Retinal pigment epithelial cell (primary cell): ENCODE data around the gene DCAF8L1.
A peak's percentile ranks its signal among the peaks of the same experiment; 100 is the strongest.
"Not testable (repeated sequence)": the region's sequence is repeated elsewhere in the genome, so short reads cannot be mapped to it uniquely, and the experiment has no call there.

Source experiments
- DNase-seq: peaks from one replicate; pipeline ENCODE4 v3.0.0-alpha.2; 2010; ENCODE audit warnings: low read depth
- H3K4me3 ChIP-seq: 2 replicates; pipeline ENCODE4 v1.5.1; 2011; ENCODE audit warnings: mild to moderate bottlenecking, low read length, control low read depth, moderate library complexity
- TF ChIP-seq, protein P1 (sequence below): conservative IDR thresholded peaks from 2 replicates; pipeline ENCODE4 v1.5.1; 2011; ENCODE audit warnings: low read depth, low read length, control low read depth, inconsistent platforms

Gene DCAF8L1

DNA sequence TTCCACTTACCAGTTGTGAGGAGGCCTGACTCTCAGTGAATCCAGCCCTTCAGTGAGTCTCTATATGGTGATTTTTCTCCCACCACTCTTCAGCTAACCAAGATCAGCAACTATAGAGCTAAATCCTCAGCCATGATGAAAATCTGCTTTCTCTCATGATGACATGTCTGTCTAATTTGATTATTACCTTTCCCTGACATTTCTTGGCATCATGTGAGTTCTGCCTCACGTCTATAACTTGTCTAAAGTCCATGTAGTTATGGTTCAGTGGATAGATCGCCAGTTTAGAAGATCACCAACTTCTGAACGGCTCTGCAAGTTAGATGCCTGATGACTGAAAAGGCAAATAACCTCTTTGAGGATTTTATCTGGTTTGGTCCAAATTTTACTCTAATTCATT lies 14.9 kb upstream of the DCAF8L1 start:
- H3K4me3 ChIP-seq = no peak overlapping the region
- TF ChIP-seq, protein P1, sequence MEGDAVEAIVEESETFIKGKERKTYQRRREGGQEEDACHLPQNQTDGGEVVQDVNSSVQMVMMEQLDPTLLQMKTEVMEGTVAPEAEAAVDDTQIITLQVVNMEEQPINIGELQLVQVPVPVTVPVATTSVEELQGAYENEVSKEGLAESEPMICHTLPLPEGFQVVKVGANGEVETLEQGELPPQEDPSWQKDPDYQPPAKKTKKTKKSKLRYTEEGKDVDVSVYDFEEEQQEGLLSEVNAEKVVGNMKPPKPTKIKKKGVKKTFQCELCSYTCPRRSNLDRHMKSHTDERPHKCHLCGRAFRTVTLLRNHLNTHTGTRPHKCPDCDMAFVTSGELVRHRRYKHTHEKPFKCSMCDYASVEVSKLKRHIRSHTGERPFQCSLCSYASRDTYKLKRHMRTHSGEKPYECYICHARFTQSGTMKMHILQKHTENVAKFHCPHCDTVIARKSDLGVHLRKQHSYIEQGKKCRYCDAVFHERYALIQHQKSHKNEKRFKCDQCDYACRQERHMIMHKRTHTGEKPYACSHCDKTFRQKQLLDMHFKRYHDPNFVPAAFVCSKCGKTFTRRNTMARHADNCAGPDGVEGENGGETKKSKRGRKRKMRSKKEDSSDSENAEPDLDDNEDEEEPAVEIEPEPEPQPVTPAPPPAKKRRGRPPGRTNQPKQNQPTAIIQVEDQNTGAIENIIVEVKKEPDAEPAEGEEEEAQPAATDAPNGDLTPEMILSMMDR = no peak
- no peak for DNase-seq

GRCh38 chrX:27995611-27996010 lies 14.4 kb upstream of the DCAF8L1 start:
- H3K4me3 ChIP-seq = no peak overlapping the region
- no peak for DNase-seq
- TF ChIP-seq, protein P1 = no peak

GRCh38 chrX:27987862-27988646 lies 6.8 kb upstream of the DCAF8L1 start:
- H3K4me3 ChIP-seq = no peak overlapping the region
- no peak for DNase-seq
- TF ChIP-seq, protein P1 = no peak

DNA sequence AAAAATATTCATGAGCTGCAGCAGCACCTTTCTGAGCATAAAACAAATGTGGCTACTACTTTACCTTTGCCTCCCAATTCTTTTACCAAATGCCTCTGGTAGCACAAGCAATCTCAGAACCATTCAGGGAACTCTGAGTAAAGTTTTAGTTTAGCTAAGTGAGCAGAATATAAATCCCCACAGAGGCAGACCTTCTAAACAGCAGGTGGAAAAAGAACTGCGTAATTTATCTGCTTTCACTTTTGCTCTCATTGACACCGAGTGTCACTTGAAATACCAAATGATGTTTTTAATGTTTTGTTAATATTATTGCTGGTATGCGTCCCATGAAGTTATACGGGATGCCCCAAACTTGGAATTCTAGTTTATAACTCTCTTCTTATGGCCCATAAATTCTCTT lies 4.3 kb downstream of the DCAF8L1 start:
- H3K4me3 ChIP-seq, DNase-seq: not testable (repeated sequence)

DNA sequence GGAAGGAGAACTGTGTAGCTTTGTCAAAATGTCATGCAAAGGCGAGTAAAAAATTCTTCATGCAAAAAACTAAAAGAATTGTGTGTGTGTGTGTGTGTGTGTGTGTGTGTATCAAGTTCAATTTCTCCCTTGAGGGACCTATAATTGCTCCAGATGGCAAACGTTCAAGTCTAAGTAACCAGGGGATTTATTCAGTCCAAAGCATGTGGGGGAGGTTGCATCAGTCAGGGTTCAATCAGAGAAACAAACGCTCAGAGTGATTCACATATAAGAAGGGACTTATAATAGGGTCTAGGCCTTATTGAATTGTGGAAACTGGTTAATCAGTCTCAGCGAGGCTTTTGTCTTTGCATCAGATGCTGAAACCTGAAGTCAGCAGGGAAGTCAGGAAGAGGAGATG lies 5.0 kb downstream of the DCAF8L1 start:
- H3K4me3 ChIP-seq = no peak overlapping the region
- TF ChIP-seq, protein P1 = no peak
- DNase-seq = peak; percentile 72

- no peak overlapping the region for H3K4me3 ChIP-seq
- DNase-seq = no peak
- TF ChIP-seq, protein P1 = no peak
Measured at GRCh38 chrX:27968878-27969277, 12.4 kb downstream of the DCAF8L1 start.

- TF ChIP-seq, protein P1 = no peak
- DNase-seq = no peak
- H3K4me3 ChIP-seq = no peak overlapping the region
Measured at GRCh38 chrX:27968352-27968751, 12.9 kb downstream of the DCAF8L1 start.
